Right atrium auricular region (tissue), 2 donors: ENCODE data around the gene NHLH2. TPM values are rescaled to one million over a fixed set of nuclear protein-coding genes. Genes with fewer than 3 reads are reported as not detected.
A peak's percentile ranks its signal among the peaks of the same experiment; 100 is the strongest.

ENCODE experiments used
- DNase-seq: peaks from one replicate; pipeline ENCODE4 v3.0.0-alpha.2; 2019; ENCODE audit warnings: low spot score
- H3K27ac ChIP-seq, 2 donors: fragments of 200-600 bp; sonication (generic); 1 replicate in 1 of 2; 2 replicates in 1 of 2; pipeline ENCODE4 v1.5.1; 2016 to 2019
- H3K27me3 ChIP-seq, 2 donors: fragments of 200-600 bp; sonication (generic); one replicate each; pipeline versions ENCODE4 v1.5.1 to v1.6.0; 2017 to 2019
- H3K36me3 ChIP-seq: fragments of 200-600 bp; sonication (generic); one replicate; pipeline ENCODE4 v1.5.1; 2016
- H3K4me1 ChIP-seq, 2 donors: fragments of 200-600 bp; sonication (generic); one replicate each; pipeline versions ENCODE4 v1.5.1 to v1.6.0; 2017 to 2019
- H3K4me3 ChIP-seq, 2 donors: fragments of 200-600 bp; sonication (generic); 1 replicate in 1 of 2; 2 replicates in 1 of 2; pipeline ENCODE4 v1.5.1; 2017 to 2019; ENCODE audit warnings: mild to moderate bottlenecking in 1 of 2, moderate library complexity in 1 of 2
- H3K9me3 ChIP-seq, 2 donors: fragments of 200-600 bp; sonication (generic); one replicate each; pipeline ENCODE4 v1.5.1; 2019
- total RNA-seq, 2 donors: library from RNA; depleted of rRNA; stranded (reverse); fragments of >200 nt; gene quantifications; one replicate each; pipeline ENCODE4 v1.1.0, GENCODE V29; 2016
- TF ChIP-seq, protein P1 (sequence below), 2 donors: fragments of 200-600 bp; sonication (generic); IDR thresholded peaks; one replicate each; pipeline ENCODE4 v1.5.1; 2019; ENCODE audit warnings: antibody characterized with exemption in 2 of 2

Gene NHLH2
- total RNA-seq, 2 donors from 2014 or later = not detected

DNA sequence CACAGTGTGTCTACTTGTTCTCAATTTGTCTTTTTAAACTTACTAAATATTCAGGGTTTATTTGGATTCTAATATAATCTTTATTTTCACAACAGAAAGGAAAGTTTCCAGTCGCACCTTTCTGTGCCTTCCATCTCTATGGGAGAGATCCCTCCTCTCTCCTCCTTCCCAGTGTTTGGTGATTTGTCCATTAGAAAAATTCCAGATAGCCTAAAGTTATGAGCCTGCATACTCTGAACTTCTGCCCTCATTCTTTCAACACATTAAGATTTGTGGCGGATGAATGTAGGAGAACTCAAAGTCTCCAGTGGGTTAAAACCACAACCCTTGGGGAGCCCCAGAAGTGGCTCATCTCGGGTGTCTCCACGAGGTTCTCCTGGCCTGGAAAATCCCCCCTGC lies 3.6 kb downstream of the NHLH2 start:
- H3K27me3 ChIP-seq = peaks cover 25 to 36% of the 10 kb centered on the region in 2 donors
- TF ChIP-seq, protein P1, sequence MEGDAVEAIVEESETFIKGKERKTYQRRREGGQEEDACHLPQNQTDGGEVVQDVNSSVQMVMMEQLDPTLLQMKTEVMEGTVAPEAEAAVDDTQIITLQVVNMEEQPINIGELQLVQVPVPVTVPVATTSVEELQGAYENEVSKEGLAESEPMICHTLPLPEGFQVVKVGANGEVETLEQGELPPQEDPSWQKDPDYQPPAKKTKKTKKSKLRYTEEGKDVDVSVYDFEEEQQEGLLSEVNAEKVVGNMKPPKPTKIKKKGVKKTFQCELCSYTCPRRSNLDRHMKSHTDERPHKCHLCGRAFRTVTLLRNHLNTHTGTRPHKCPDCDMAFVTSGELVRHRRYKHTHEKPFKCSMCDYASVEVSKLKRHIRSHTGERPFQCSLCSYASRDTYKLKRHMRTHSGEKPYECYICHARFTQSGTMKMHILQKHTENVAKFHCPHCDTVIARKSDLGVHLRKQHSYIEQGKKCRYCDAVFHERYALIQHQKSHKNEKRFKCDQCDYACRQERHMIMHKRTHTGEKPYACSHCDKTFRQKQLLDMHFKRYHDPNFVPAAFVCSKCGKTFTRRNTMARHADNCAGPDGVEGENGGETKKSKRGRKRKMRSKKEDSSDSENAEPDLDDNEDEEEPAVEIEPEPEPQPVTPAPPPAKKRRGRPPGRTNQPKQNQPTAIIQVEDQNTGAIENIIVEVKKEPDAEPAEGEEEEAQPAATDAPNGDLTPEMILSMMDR (IDR thresholded peaks at IDR 0.05) = no peak
- H3K4me3 ChIP-seq = no peak overlapping the region

GRCh38 chr1:115833856-115834255 lies 7.1 kb downstream of the NHLH2 start:
- no peaks in the 10 kb centered on the region for H3K9me3 ChIP-seq
- no peaks in the 10 kb centered on the region for H3K36me3 ChIP-seq

More for the DNA sequence above, 3.6 kb downstream of the NHLH2 start:
- H3K27ac ChIP-seq = no peak overlapping the region
- H3K36me3 ChIP-seq = no peaks in the 10 kb centered on the region
- peaks cover 0 to 26% of the 10 kb centered on the region in 2 donors for H3K4me1 ChIP-seq
- DNase-seq = no peak
- H3K9me3 ChIP-seq = no peaks in the 10 kb centered on the region

GRCh38 chr1:115832651-115833050 lies 8.3 kb downstream of the NHLH2 start:
- no peak overlapping the region for H3K27ac ChIP-seq
- peaks cover 3 to 10% of the 10 kb centered on the region in 2 donors for H3K4me1 ChIP-seq
- DNase-seq = no peak
- TF ChIP-seq, protein P1 (IDR thresholded peaks at IDR 0.05) = no peak
- H3K27me3 ChIP-seq = peaks cover 1 to 2% of the 10 kb centered on the region in 2 donors
- H3K4me3 ChIP-seq = no peak overlapping the region
- no peaks in the 10 kb centered on the region for H3K36me3 ChIP-seq
- H3K9me3 ChIP-seq = no peaks in the 10 kb centered on the region

More at GRCh38 chr1:115833856-115834255, 7.1 kb downstream of the NHLH2 start:
- Histone ChIP-seq H3K4me3 (no peak overlapping the region), H3K4me1 (peaks cover 0 to 20% of the 10 kb centered on the region in 2 donors), H3K27ac (no peak overlapping the region), H3K27me3 (peaks cover 7 to 14% of the 10 kb centered on the region in 2 donors)
- DNase-seq = no peak
- TF ChIP-seq, protein P1 (IDR thresholded peaks at IDR 0.05) = no peak

GRCh38 chr1:115830963-115831362 lies 10.0 kb downstream of the NHLH2 start:
- H3K9me3 ChIP-seq = no peaks in the 10 kb centered on the region
- no peaks in the 10 kb centered on the region for H3K36me3 ChIP-seq
- TF ChIP-seq, protein P1 (IDR thresholded peaks at IDR 0.05) = no peak
- DNase-seq = no peak
- H3K27me3 ChIP-seq = no peaks in the 10 kb centered on the region
- H3K27ac ChIP-seq = no peak overlapping the region
- no peak overlapping the region for H3K4me3 ChIP-seq
- H3K4me1 ChIP-seq = peaks cover 3 to 8% of the 10 kb centered on the region in 2 donors

DNA sequence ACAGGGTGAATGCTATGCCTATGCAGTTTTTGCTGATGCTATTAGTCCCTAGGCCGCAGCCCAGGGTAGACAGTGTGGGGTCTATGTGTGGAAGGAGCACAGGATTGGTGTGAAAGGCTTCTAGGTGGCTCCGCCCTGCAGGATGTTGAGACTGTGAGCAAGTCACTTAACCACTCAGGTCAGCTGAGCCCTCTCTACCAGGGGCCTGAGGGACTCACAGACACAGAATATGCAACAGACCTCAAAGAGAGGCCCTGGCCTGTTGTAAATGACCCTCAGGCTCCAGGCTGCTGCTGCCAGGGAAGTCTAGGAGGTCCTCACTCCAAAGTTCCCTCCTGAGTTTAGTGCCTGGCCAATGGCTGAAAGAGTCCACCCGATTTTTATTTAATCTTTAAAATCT lies 11.0 kb downstream of the NHLH2 start:
- TF ChIP-seq, protein P1 (IDR thresholded peaks at IDR 0.05) = no peak
- H3K4me1 ChIP-seq = peaks cover 3 to 8% of the 10 kb centered on the region in 2 donors
- no peaks in the 10 kb centered on the region for H3K27me3 ChIP-seq
- H3K36me3 ChIP-seq = no peaks in the 10 kb centered on the region
- H3K4me3 ChIP-seq = no peak overlapping the region
- no peak for DNase-seq
- H3K9me3 ChIP-seq = no peaks in the 10 kb centered on the region
- no peak overlapping the region for H3K27ac ChIP-seq

DNA sequence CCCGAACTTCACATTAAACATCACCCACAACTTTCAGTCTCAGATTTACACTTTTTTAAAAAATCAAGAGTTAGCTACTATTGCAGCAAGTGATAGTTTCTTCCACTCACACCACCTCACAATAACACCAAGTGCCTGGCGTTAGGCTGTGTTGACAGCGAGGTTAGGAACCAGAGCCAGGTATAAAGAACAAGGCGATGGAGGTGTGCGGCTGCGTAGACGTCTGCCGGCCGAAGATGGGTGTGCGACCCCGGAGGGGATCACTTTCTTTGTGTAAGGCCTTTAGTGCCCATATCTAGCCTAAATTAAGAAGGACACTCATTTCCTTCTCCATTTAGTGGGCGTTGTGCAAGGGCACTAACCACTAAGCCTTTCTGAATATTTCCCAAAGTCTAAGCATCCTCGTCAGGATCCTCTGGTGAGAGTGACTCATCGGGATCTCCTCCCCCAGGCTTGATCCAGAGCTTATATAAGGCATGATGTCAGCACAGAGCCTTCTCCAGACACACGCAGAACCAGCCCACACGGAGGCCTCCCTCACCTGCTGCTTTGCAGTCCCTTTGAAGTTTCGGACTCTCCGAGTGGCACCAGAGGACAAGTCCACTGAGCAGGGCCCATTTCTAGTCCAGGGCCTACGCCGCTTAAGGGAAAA lies 11.8 kb downstream of the NHLH2 start:
- no peaks in the 10 kb centered on the region for H3K27me3 ChIP-seq
- H3K4me3 ChIP-seq = peak overlapping the region; percentile 44 to 54
- TF ChIP-seq, protein P1 (IDR thresholded peaks at IDR 0.05) = no peak
- DNase-seq = peak; percentile 76
- no peak overlapping the region for H3K27ac ChIP-seq
- peaks cover 3 to 8% of the 10 kb centered on the region in 2 donors for H3K4me1 ChIP-seq
- H3K36me3 ChIP-seq = no peaks in the 10 kb centered on the region
- H3K9me3 ChIP-seq = no peaks in the 10 kb centered on the region
